OCI-LY1 (cell line): ENCODE measurements around the gene PPP1R1B.

Experiments
- H2AFZ ChIP-seq: fragments of 200-600 bp; sonication (generic), shearing (Covaris generic); 2 replicates; pipeline ENCODE4 v1.6.0; 2014; ENCODE audit warnings: antibody characterized with exemption, mild to moderate bottlenecking, low read length
- H3F3A ChIP-seq: fragments of 200-600 bp; sonication (generic), shearing (Covaris generic); 2 replicates; pipeline ENCODE4 v1.6.0; 2014; ENCODE audit warnings: mild to moderate bottlenecking, antibody characterized with exemption, low read length, moderate library complexity; ENCODE audit not compliant: insufficient read depth
- H3K27ac ChIP-seq: fragments of 200-600 bp; sonication (generic); 2 replicates; pipeline ENCODE4 v1.5.1; 2014; ENCODE audit warnings: low read length, mixed run types, mild to moderate bottlenecking, low read depth; ENCODE audit not compliant: poor library complexity, severe bottlenecking
- H3K27me3 ChIP-seq: fragments of 200-600 bp; sonication (generic); 2 replicates; pipeline ENCODE4 v1.6.0; 2014; ENCODE audit warnings: antibody characterized with exemption, mild to moderate bottlenecking, low read length, moderate library complexity; ENCODE audit not compliant: insufficient read depth
- H3K36me3 ChIP-seq: fragments of 200-600 bp; sonication (generic); 2 replicates; pipeline ENCODE4 v1.6.1; 2014; ENCODE audit warnings: mild to moderate bottlenecking, antibody characterized with exemption, low read length, moderate library complexity, mixed read lengths; ENCODE audit not compliant: insufficient read depth
- H3K4me1 ChIP-seq: fragments of 200-600 bp; sonication (generic); 2 replicates; pipeline ENCODE4 v1.5.1; 2014; ENCODE audit warnings: mild to moderate bottlenecking, low read length, moderate library complexity; ENCODE audit not compliant: insufficient read depth, severe bottlenecking
- H3K4me2 ChIP-seq: fragments of 200-600 bp; sonication (generic), shearing (Covaris generic); 2 replicates; pipeline ENCODE4 v1.6.1; 2014; ENCODE audit warnings: low read length
- H3K4me3 ChIP-seq: fragments of 200-600 bp; sonication (generic); 2 replicates; pipeline ENCODE4 v1.5.1; 2014; ENCODE audit warnings: low read length, low read depth, mild to moderate bottlenecking, mixed read lengths; ENCODE audit not compliant: poor library complexity, severe bottlenecking
- H3K79me2 ChIP-seq: fragments of 200-600 bp; shearing (Covaris generic); 2 replicates; pipeline ENCODE4 v1.6.1; 2016; ENCODE audit warnings: mixed run types, low read length, mixed read lengths; ENCODE audit not compliant: insufficient read depth
- H3K9ac ChIP-seq: fragments of 200-600 bp; sonication (generic), shearing (Covaris generic); 2 replicates; pipeline ENCODE4 v1.6.1; 2014; ENCODE audit warnings: mild to moderate bottlenecking, low read length, mixed read lengths
- H3K9me2 ChIP-seq: fragments of 200-600 bp; sonication (generic), shearing (Covaris generic); 2 replicates; pipeline ENCODE4 v1.6.1; 2014; ENCODE audit warnings: low read depth, mild to moderate bottlenecking, low read length, mixed read lengths
- H3K9me3 ChIP-seq: fragments of 200-600 bp; shearing (Covaris generic); 2 replicates; pipeline ENCODE4 v1.6.1; 2014; ENCODE audit warnings: low read length, mixed read lengths
- H4K20me1 ChIP-seq: fragments of 200-600 bp; sonication (generic), shearing (Covaris generic); 2 replicates; pipeline ENCODE4 v1.6.0; 2016; ENCODE audit warnings: mild to moderate bottlenecking, low read length; ENCODE audit not compliant: insufficient read depth
- EZH2 ChIP-seq: fragments of 200-600 bp; sonication (generic), shearing (Covaris generic); IDR thresholded peaks from 2 replicates; pipeline ENCODE4 v1.8.0; 2017; ENCODE audit warnings: borderline replicate concordance, mixed run types, mild to moderate bottlenecking, antibody characterized with exemption, low read length, moderate library complexity, mixed read lengths
- TF ChIP-seq, protein P1 (sequence below): fragments of 200-600 bp; sonication (generic), shearing (Covaris generic); IDR thresholded peaks from 2 replicates; pipeline ENCODE4 v1.5.1; 2017; ENCODE audit warnings: mild to moderate bottlenecking, antibody characterized with exemption, low read length, moderate library complexity, mixed read lengths

The PPP1R1B gene

DNA sequence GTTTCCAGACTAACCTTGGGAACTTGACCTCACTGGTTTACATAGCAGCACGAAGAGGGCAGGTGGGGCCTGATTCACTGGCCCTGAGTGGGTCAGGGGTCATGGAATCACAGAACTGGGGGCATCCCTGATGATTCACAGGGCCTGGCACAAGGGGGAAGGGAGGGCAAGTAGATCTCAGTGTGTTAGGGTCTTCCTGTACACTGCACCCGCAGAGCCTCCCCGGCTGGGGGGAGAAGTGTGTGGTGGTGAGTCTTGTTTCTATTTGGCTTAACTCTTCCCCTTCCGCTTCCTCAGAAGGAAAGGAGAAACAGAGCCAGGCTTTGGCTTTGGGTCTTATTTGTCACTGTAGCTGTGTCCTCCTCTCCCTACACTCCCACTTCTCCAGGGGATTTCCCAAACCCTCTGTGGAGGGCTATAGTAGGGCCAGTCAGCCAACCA is 13.9 kb downstream of the PPP1R1B start:
- TF ChIP-seq, protein P1, sequence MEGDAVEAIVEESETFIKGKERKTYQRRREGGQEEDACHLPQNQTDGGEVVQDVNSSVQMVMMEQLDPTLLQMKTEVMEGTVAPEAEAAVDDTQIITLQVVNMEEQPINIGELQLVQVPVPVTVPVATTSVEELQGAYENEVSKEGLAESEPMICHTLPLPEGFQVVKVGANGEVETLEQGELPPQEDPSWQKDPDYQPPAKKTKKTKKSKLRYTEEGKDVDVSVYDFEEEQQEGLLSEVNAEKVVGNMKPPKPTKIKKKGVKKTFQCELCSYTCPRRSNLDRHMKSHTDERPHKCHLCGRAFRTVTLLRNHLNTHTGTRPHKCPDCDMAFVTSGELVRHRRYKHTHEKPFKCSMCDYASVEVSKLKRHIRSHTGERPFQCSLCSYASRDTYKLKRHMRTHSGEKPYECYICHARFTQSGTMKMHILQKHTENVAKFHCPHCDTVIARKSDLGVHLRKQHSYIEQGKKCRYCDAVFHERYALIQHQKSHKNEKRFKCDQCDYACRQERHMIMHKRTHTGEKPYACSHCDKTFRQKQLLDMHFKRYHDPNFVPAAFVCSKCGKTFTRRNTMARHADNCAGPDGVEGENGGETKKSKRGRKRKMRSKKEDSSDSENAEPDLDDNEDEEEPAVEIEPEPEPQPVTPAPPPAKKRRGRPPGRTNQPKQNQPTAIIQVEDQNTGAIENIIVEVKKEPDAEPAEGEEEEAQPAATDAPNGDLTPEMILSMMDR, result no peak
- no peak for TF ChIP-seq EZH2
- no peaks in the 10 kb centered on the region for H3K9me3 ChIP-seq

DNA sequence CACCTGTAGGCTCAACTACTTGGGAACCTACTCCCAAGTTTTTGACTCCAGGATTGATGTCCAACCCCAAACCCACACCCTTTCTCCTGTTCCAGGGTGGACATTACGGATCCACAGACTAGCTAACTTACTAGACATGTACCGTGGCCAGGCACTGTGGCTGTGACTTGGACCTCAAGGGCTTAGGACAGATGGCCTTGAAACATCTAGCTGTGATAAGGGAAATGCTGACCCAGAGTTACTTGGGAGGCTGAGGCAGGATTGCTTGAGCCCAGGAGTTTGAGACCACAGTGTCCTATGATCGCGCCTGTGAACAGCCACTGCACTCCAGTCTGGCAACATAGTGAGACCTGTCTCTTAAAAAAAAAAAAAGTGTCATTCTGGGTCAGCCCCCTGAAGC is 14.3 kb downstream of the PPP1R1B start:
- no peak overlapping the region for H3K9ac ChIP-seq
- TF ChIP-seq EZH2, result no peak
- TF ChIP-seq, protein P1, result no peak
- H3K79me2 ChIP-seq, result no peaks in the 10 kb centered on the region; the same call in 1 of the 2 replicates
- no peaks in the 10 kb centered on the region for H3K27me3 ChIP-seq
- H3K27ac ChIP-seq, result no peak overlapping the region
- no peaks in the 10 kb centered on the region for H4K20me1 ChIP-seq
- no peak overlapping the region for H2AFZ ChIP-seq
- H3K4me3 ChIP-seq, result no peak overlapping the region
- no peaks in the 10 kb centered on the region for H3K9me2 ChIP-seq
- no peaks in the 10 kb centered on the region for H3K9me3 ChIP-seq
- H3K4me1 ChIP-seq, result peaks cover 20% of the 10 kb centered on the region
- no peaks in the 10 kb centered on the region for H3F3A ChIP-seq
- no peak overlapping the region for H3K4me2 ChIP-seq
- no peaks in the 10 kb centered on the region for H3K36me3 ChIP-seq

More for the DNA sequence above, 13.9 kb downstream of the PPP1R1B start:
- Histone ChIP-seq H3K9me2 (no peaks in the 10 kb centered on the region), H3K4me3 (no peak overlapping the region), H3K4me2 (no peak overlapping the region), H3K4me1 (peaks cover 25% of the 10 kb centered on the region), H2AFZ (no peak overlapping the region), H3K36me3 (no peaks in the 10 kb centered on the region), H3K79me2 (no peaks in the 10 kb centered on the region; the same call in 1 of the 2 replicates), H3F3A (no peaks in the 10 kb centered on the region), H3K27ac (no peak overlapping the region), H3K9ac (no peak overlapping the region), H3K27me3 (no peaks in the 10 kb centered on the region), H4K20me1 (no peaks in the 10 kb centered on the region)

DNA sequence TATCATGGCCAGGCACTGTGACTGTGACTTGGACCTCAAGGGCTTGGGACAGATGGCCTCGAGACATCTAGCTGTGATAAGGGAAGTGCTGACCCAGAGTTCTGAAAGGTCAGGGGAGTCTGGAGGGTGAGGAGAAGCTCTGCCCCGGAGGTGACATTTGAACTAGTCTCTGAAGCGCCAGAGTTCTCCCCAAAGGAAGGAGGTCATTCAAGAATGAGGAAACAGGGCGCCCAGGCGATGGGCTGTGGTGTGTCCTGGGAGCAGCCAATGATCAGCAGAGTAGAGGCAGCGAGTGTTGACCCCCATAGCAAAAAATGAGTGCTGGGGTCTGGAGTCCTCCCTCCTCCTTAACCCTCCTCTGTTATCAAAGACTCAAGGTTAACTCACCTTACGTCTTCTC is 15.1 kb downstream of the PPP1R1B start:
- H3K36me3 ChIP-seq, result no peaks in the 10 kb centered on the region
- H3K79me2 ChIP-seq, result no peaks in the 10 kb centered on the region; the same call in 1 of the 2 replicates
- H3F3A ChIP-seq, result no peaks in the 10 kb centered on the region
- peaks cover 13% of the 10 kb centered on the region for H3K4me1 ChIP-seq
- TF ChIP-seq EZH2, result no peak
- TF ChIP-seq, protein P1, result no peak
- no peak overlapping the region for H3K27ac ChIP-seq
- no peaks in the 10 kb centered on the region for H4K20me1 ChIP-seq
- H3K4me3 ChIP-seq, result no peak overlapping the region
- no peak overlapping the region for H2AFZ ChIP-seq
- H3K4me2 ChIP-seq, result no peak overlapping the region
- no peaks in the 10 kb centered on the region for H3K27me3 ChIP-seq
- H3K9ac ChIP-seq, result no peak overlapping the region
- H3K9me2 ChIP-seq, result no peaks in the 10 kb centered on the region
- H3K9me3 ChIP-seq, result no peaks in the 10 kb centered on the region
